Activated naive CD8-positive, alpha-beta T cell treated with anti-CD3 and anti-CD28 coated beads for 36 hours (primary cell): ENCODE data around the gene SMNDC1. TPM values are rescaled to one million over a fixed set of nuclear protein-coding genes. Genes with fewer than 3 reads are reported as not detected.

Experiments
- DNase-seq: peaks from one replicate; pipeline ENCODE4 v3.0.0; 2021
- H3K27ac Mint-ChIP-seq: one replicate; pipeline ENCODE4 v1.8.0; 2022; ENCODE audit warnings: mild to moderate bottlenecking, moderate library complexity, mixed read lengths
- H3K27me3 Mint-ChIP-seq: one replicate; pipeline ENCODE4 v1.8.0; 2022; ENCODE audit warnings: mild to moderate bottlenecking, mixed read lengths
- H3K36me3 Mint-ChIP-seq: one replicate; pipeline ENCODE4 v1.8.0; 2021; ENCODE audit warnings: mild to moderate bottlenecking, mixed read lengths
- H3K4me1 Mint-ChIP-seq: one replicate; pipeline ENCODE4 v1.8.0; 2021; ENCODE audit warnings: mixed read lengths
- H3K4me3 Mint-ChIP-seq: one replicate; pipeline ENCODE4 v1.8.0; 2022; ENCODE audit warnings: mild to moderate bottlenecking, moderate library complexity, mixed read lengths
- H3K9me3 Mint-ChIP-seq: one replicate; pipeline ENCODE4 v1.8.0; 2022; ENCODE audit warnings: mixed read lengths
- total RNA-seq, 2 experiments: library from RNA; stranded (reverse); gene quantifications; one replicate each; pipeline ENCODE4 v1.2.3, GENCODE V29; 2021

Gene SMNDC1
- total RNA-seq, result 10 to 100 TPM; 55.1 to 56.9 TPM

- no peaks in the 10 kb centered on the region for H3K9me3 Mint-ChIP-seq
Observed at GRCh38 chr10:110304780-110305421, at the start of gene SMNDC1. Gene SMNDC1 (minus strand): TSS chr10:110304920. CDS start chr10:110303587, 1,333 bp downstream.

GRCh38 chr10:110354322-110354766, 49.6 kb upstream of the SMNDC1 start:
- no peak overlapping the region for H3K27ac Mint-ChIP-seq
- no peaks in the 10 kb centered on the region for H3K36me3 Mint-ChIP-seq
- no peak overlapping the region for H3K4me3 Mint-ChIP-seq
- no peaks in the 10 kb centered on the region for H3K9me3 Mint-ChIP-seq
- H3K27me3 Mint-ChIP-seq, result peaks cover 14% of the 10 kb centered on the region
- peaks cover 45% of the 10 kb centered on the region for H3K4me1 Mint-ChIP-seq
- peak; percentile 75 for DNase-seq

More at GRCh38 chr10:110304780-110305421, at the start of gene SMNDC1:
- DNase-seq, result peak; percentile 95
- no peaks in the 10 kb centered on the region for H3K27me3 Mint-ChIP-seq
- peaks cover 29% of the 10 kb centered on the region for H3K36me3 Mint-ChIP-seq
- peaks cover 37% of the 10 kb centered on the region for H3K4me1 Mint-ChIP-seq
- H3K27ac Mint-ChIP-seq, result peak within 1 kb of the TSS; percentile 95
- H3K4me3 Mint-ChIP-seq, result peak within 1 kb of the TSS; percentile 96

- H3K27ac Mint-ChIP-seq, result no peak overlapping the region
- no peaks in the 10 kb centered on the region for H3K9me3 Mint-ChIP-seq
- peaks cover 43% of the 10 kb centered on the region for H3K4me1 Mint-ChIP-seq
- peaks cover 14% of the 10 kb centered on the region for H3K27me3 Mint-ChIP-seq
- DNase-seq, result no peak
- no peak overlapping the region for H3K4me3 Mint-ChIP-seq
- no peaks in the 10 kb centered on the region for H3K36me3 Mint-ChIP-seq
Observed at GRCh38 chr10:110353244-110354119, 48.8 kb upstream of the SMNDC1 start.

- Mint-ChIP-seq H3K9me3 (no peaks in the 10 kb centered on the region), H3K27ac (no peak overlapping the region), H3K4me1 (peaks cover 37% of the 10 kb centered on the region), H3K36me3 (no peaks in the 10 kb centered on the region), H3K4me3 (no peak overlapping the region), H3K27me3 (peaks cover 12% of the 10 kb centered on the region)
- no peak for DNase-seq
Observed at GRCh38 chr10:110352930-110353243, 48.2 kb upstream of the SMNDC1 start.

- Mint-ChIP-seq H3K27me3 (peaks cover 10% of the 10 kb centered on the region), H3K4me1 (peaks cover 24% of the 10 kb centered on the region), H3K4me3 (no peak overlapping the region), H3K27ac (no peak overlapping the region), H3K36me3 (no peaks in the 10 kb centered on the region), H3K9me3 (no peaks in the 10 kb centered on the region)
- DNase-seq, result no peak
Observed at GRCh38 chr10:110350812-110351211, 46.1 kb upstream of the SMNDC1 start.

GRCh38 chr10:110349831-110350230, 45.1 kb upstream of the SMNDC1 start:
- no peaks in the 10 kb centered on the region for H3K9me3 Mint-ChIP-seq
- peaks cover 14% of the 10 kb centered on the region for H3K4me1 Mint-ChIP-seq
- H3K27ac Mint-ChIP-seq, result no peak overlapping the region
- no peaks in the 10 kb centered on the region for H3K36me3 Mint-ChIP-seq
- DNase-seq, result no peak
- H3K27me3 Mint-ChIP-seq, result peaks cover 10% of the 10 kb centered on the region
- H3K4me3 Mint-ChIP-seq, result no peak overlapping the region

GRCh38 chr10:110349386-110349785, 44.7 kb upstream of the SMNDC1 start:
- H3K9me3 Mint-ChIP-seq, result no peaks in the 10 kb centered on the region
- no peak overlapping the region for H3K4me3 Mint-ChIP-seq
- no peak overlapping the region for H3K27ac Mint-ChIP-seq
- peaks cover 10% of the 10 kb centered on the region for H3K4me1 Mint-ChIP-seq
- H3K36me3 Mint-ChIP-seq, result no peaks in the 10 kb centered on the region
- peaks cover 13% of the 10 kb centered on the region for H3K27me3 Mint-ChIP-seq
- no peak for DNase-seq

GRCh38 chr10:110348336-110348735, 43.6 kb upstream of the SMNDC1 start:
- Mint-ChIP-seq H3K27ac (no peak overlapping the region), H3K4me3 (no peak overlapping the region), H3K36me3 (no peaks in the 10 kb centered on the region), H3K27me3 (peaks cover 13% of the 10 kb centered on the region), H3K9me3 (no peaks in the 10 kb centered on the region), H3K4me1 (peaks cover 1% of the 10 kb centered on the region)
- DNase-seq, result no peak

GRCh38 chr10:110346914-110347313, 42.2 kb upstream of the SMNDC1 start:
- Mint-ChIP-seq H3K9me3 (no peaks in the 10 kb centered on the region), H3K4me3 (no peak overlapping the region)

GRCh38 chr10:110345286-110345685, 40.6 kb upstream of the SMNDC1 start:
- H3K9me3 Mint-ChIP-seq, result no peaks in the 10 kb centered on the region
- H3K27me3 Mint-ChIP-seq, result peaks cover 7% of the 10 kb centered on the region
- no peaks in the 10 kb centered on the region for H3K36me3 Mint-ChIP-seq
- no peak overlapping the region for H3K27ac Mint-ChIP-seq
- H3K4me3 Mint-ChIP-seq, result no peak overlapping the region
- DNase-seq, result no peak
- H3K4me1 Mint-ChIP-seq, result no peaks in the 10 kb centered on the region

More at GRCh38 chr10:110346914-110347313, 42.2 kb upstream of the SMNDC1 start:
- Mint-ChIP-seq H3K27ac (no peak overlapping the region), H3K27me3 (peaks cover 7% of the 10 kb centered on the region), H3K4me1 (no peaks in the 10 kb centered on the region), H3K36me3 (no peaks in the 10 kb centered on the region)
- no peak for DNase-seq

- H3K4me1 Mint-ChIP-seq, result no peaks in the 10 kb centered on the region
- H3K27ac Mint-ChIP-seq, result no peak overlapping the region
- H3K4me3 Mint-ChIP-seq, result no peak overlapping the region
- H3K27me3 Mint-ChIP-seq, result peaks cover 7% of the 10 kb centered on the region
- H3K9me3 Mint-ChIP-seq, result no peaks in the 10 kb centered on the region
- no peak for DNase-seq
- no peaks in the 10 kb centered on the region for H3K36me3 Mint-ChIP-seq
Observed at GRCh38 chr10:110344622-110345021, 39.9 kb upstream of the SMNDC1 start.

- Mint-ChIP-seq H3K36me3 (no peaks in the 10 kb centered on the region), H3K4me1 (no peaks in the 10 kb centered on the region), H3K9me3 (no peaks in the 10 kb centered on the region)
Observed at GRCh38 chr10:110343947-110344346, 39.2 kb upstream of the SMNDC1 start.

GRCh38 chr10:110340816-110341215, 36.1 kb upstream of the SMNDC1 start:
- Mint-ChIP-seq H3K27ac (no peak overlapping the region), H3K36me3 (no peaks in the 10 kb centered on the region), H3K9me3 (no peaks in the 10 kb centered on the region), H3K4me3 (no peak overlapping the region), H3K4me1 (no peaks in the 10 kb centered on the region), H3K27me3 (peaks cover 7% of the 10 kb centered on the region)
- no peak for DNase-seq

More at GRCh38 chr10:110343947-110344346, 39.2 kb upstream of the SMNDC1 start:
- Mint-ChIP-seq H3K27ac (no peak overlapping the region), H3K4me3 (no peak overlapping the region), H3K27me3 (peaks cover 7% of the 10 kb centered on the region)
- DNase-seq, result no peak

- Mint-ChIP-seq H3K27me3 (peaks cover 7% of the 10 kb centered on the region), H3K36me3 (no peaks in the 10 kb centered on the region), H3K4me1 (peaks cover 6% of the 10 kb centered on the region), H3K4me3 (no peak overlapping the region), H3K27ac (no peak overlapping the region), H3K9me3 (no peaks in the 10 kb centered on the region)
- DNase-seq, result no peak
Observed at GRCh38 chr10:110340122-110340521, 35.4 kb upstream of the SMNDC1 start.

GRCh38 chr10:110337906-110338305, 33.2 kb upstream of the SMNDC1 start:
- Mint-ChIP-seq H3K4me3 (no peak overlapping the region), H3K4me1 (peaks cover 7% of the 10 kb centered on the region), H3K27me3 (no peaks in the 10 kb centered on the region), H3K36me3 (no peaks in the 10 kb centered on the region), H3K27ac (no peak overlapping the region), H3K9me3 (no peaks in the 10 kb centered on the region)
- no peak for DNase-seq
